Activated CD8-positive, alpha-beta T cell treated with anti-CD3 and anti-CD28 coated beads for 36 hours (primary cell): Measurements from ENCODE around the gene MTUS2. TPM values are rescaled to one million over a fixed set of nuclear protein-coding genes. Genes with fewer than 3 reads are reported as not detected.

Experiments used
- ATAC-seq: fragments of 200-7000 bp; cut with Tn5 transposase; one replicate; pipeline ENCODE4 v1.10.0; 2021; ENCODE audit warnings: mild to moderate bottlenecking, moderate library complexity
- CTCF ChIA-PET: fragments of 350-600 bp; sonication (Branson Sonifier 250); formaldehyde crosslinking; loops from one replicate; lab custom pipeline; 2021; ENCODE audit warnings: antibody characterized with exemption; lab: Charles Lee
- POLR2A ChIA-PET: fragments of 350-600 bp; sonication (Branson Sonifier 250); formaldehyde crosslinking; loops from one replicate; lab custom pipeline; 2021; ENCODE audit warnings: antibody characterized with exemption; lab: Charles Lee
- DNase-seq: peaks from one replicate; pipeline ENCODE4 v3.0.0-alpha.2; 2020
- H3K27ac Mint-ChIP-seq: one replicate; pipeline ENCODE4 v1.8.0; 2021; ENCODE audit warnings: mild to moderate bottlenecking, mixed read lengths
- H3K27me3 Mint-ChIP-seq: one replicate; pipeline ENCODE4 v1.8.0; 2021; ENCODE audit warnings: mixed read lengths
- H3K36me3 Mint-ChIP-seq: one replicate; pipeline ENCODE4 v1.8.0; 2021; ENCODE audit warnings: low read depth, mixed read lengths
- H3K4me1 Mint-ChIP-seq: one replicate; pipeline ENCODE4 v1.8.0; 2021; ENCODE audit warnings: low read depth, mixed read lengths
- H3K4me3 Mint-ChIP-seq: one replicate; pipeline ENCODE4 v1.8.0; 2021; ENCODE audit warnings: mild to moderate bottlenecking, moderate library complexity, mixed read lengths
- H3K9me3 Mint-ChIP-seq: one replicate; pipeline ENCODE4 v1.8.0; 2021; ENCODE audit warnings: mixed read lengths
- CTCF ChIP-seq: fragments of 200-600 bp; IDR thresholded peaks from one replicate; pipeline ENCODE4 v1.8.0; 2022; ENCODE audit warnings: antibody characterized with exemption, mild to moderate bottlenecking
- intact Hi-C: fragments of 100-400 bp; cut with micrococcal nuclease; formaldehyde crosslinking; loops from one replicate; pipeline ENCODE4 v1.10.0; 2022
- total RNA-seq, 2 experiments: library from RNA; stranded (reverse); gene quantifications; one replicate each; pipeline ENCODE4 v1.2.3, GENCODE V29; 2021

The MTUS2 gene
- total RNA-seq, 2 experiments from 2014 or later: not detected

- intact Hi-C loops: no loop called here
- H3K4me1 Mint-ChIP-seq: no peaks in the 10 kb centered on the region
- TF ChIP-seq CTCF: no peak
- H3K4me3 Mint-ChIP-seq: no peak overlapping the region
- ChIA-PET POLR2A (no interaction called here), CTCF (no interaction called here)
- DNase-seq: no peak
- H3K27me3 Mint-ChIP-seq: peaks cover 11% of the 10 kb centered on the region
- no peak for ATAC-seq
- H3K36me3 Mint-ChIP-seq: no peaks in the 10 kb centered on the region
- peaks cover 2% of the 10 kb centered on the region for H3K9me3 Mint-ChIP-seq
- H3K27ac Mint-ChIP-seq: no peak overlapping the region
Observed at GRCh38 chr13:28889086-28889732, 69.1 kb downstream of the MTUS2 start.

GRCh38 chr13:28890712-28891111 is 70.6 kb downstream of the MTUS2 start:
- intact Hi-C loops: no loop called here
- Mint-ChIP-seq H3K4me1 (no peaks in the 10 kb centered on the region), H3K27me3 (peaks cover 15% of the 10 kb centered on the region), H3K4me3 (no peak overlapping the region), H3K9me3 (no peaks in the 10 kb centered on the region), H3K36me3 (no peaks in the 10 kb centered on the region), H3K27ac (no peak overlapping the region)
- DNase-seq (no peak), ATAC-seq (no peak)
- no peak for TF ChIP-seq CTCF
- POLR2A ChIA-PET: no interaction called here
- CTCF ChIA-PET: no interaction called here

GRCh38 chr13:28918030-28918429 is 97.9 kb downstream of the MTUS2 start:
- H3K27me3 Mint-ChIP-seq: no peaks in the 10 kb centered on the region
- no peaks in the 10 kb centered on the region for H3K36me3 Mint-ChIP-seq
- no peak overlapping the region for H3K27ac Mint-ChIP-seq
- intact Hi-C loops: no loop called here
- no peak for TF ChIP-seq CTCF
- no peak overlapping the region for H3K4me3 Mint-ChIP-seq
- POLR2A ChIA-PET: no interaction called here
- CTCF ChIA-PET: no interaction called here
- peaks cover 19% of the 10 kb centered on the region for H3K9me3 Mint-ChIP-seq
- no peaks in the 10 kb centered on the region for H3K4me1 Mint-ChIP-seq
- no peak for ATAC-seq
- no peak for DNase-seq

- Mint-ChIP-seq H3K4me3 (no peak overlapping the region), H3K27me3 (no peaks in the 10 kb centered on the region), H3K4me1 (no peaks in the 10 kb centered on the region), H3K27ac (no peak overlapping the region), H3K36me3 (no peaks in the 10 kb centered on the region), H3K9me3 (peaks cover 2% of the 10 kb centered on the region)
- DNase-seq (no peak), ATAC-seq (no peak)
- CTCF ChIA-PET: no interaction called here
- intact Hi-C loops: no loop called here
- no peak for TF ChIP-seq CTCF
- POLR2A ChIA-PET: no interaction called here
Observed at GRCh38 chr13:28922341-28922740, 102.2 kb downstream of the MTUS2 start.

- CTCF ChIA-PET: no interaction called here
- ATAC-seq (no peak), DNase-seq (no peak)
- Mint-ChIP-seq H3K27me3 (no peaks in the 10 kb centered on the region), H3K9me3 (no peaks in the 10 kb centered on the region), H3K27ac (no peak overlapping the region), H3K36me3 (no peaks in the 10 kb centered on the region), H3K4me1 (no peaks in the 10 kb centered on the region), H3K4me3 (no peak overlapping the region)
- intact Hi-C loops: no loop called here
- POLR2A ChIA-PET: no interaction called here
- no peak for TF ChIP-seq CTCF
Observed at GRCh38 chr13:28935104-28935503, 115.0 kb downstream of the MTUS2 start.
